ENCODE measurements around the gene SNRPA1.
A peak's percentile ranks its signal among the peaks of the same experiment; 100 is the strongest.

DNA sequence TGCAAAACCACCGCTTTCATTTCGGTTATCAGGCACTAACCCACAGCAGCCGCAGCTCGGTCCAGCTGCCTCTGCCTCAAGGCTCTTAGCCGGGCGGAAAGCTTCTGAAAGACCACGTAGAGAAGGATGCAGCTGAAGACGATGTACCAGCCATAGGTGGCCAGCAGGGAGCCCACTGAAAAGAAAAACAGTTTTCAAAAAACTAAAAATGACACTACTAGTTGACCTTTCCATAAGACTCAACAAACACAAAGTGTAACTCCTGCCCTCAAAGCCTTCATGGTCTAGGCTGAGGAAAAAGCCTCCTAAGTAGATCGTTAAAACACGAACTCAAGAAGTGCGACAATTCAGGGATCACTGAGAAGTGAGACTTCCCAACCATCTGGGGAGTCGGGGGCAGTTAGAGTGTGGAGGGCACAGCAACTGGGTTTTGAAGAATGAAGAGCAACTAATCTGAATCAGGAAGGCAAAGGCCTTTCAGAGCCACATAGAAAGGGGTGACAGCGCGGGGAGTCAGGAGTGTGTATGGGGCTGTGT is 18.5 kb downstream of the SNRPA1 start:
- TF ChIP-seq POLR2A (IDR thresholded peaks at IDR 0.05; ENCODE audit: low read depth) = no peak
- TF ChIP-seq, protein P1, sequence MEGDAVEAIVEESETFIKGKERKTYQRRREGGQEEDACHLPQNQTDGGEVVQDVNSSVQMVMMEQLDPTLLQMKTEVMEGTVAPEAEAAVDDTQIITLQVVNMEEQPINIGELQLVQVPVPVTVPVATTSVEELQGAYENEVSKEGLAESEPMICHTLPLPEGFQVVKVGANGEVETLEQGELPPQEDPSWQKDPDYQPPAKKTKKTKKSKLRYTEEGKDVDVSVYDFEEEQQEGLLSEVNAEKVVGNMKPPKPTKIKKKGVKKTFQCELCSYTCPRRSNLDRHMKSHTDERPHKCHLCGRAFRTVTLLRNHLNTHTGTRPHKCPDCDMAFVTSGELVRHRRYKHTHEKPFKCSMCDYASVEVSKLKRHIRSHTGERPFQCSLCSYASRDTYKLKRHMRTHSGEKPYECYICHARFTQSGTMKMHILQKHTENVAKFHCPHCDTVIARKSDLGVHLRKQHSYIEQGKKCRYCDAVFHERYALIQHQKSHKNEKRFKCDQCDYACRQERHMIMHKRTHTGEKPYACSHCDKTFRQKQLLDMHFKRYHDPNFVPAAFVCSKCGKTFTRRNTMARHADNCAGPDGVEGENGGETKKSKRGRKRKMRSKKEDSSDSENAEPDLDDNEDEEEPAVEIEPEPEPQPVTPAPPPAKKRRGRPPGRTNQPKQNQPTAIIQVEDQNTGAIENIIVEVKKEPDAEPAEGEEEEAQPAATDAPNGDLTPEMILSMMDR (IDR thresholded peaks at IDR 0.05) = peak in 2 of 3 experiments; percentile 7 to 38

Data from esophagus muscularis mucosa (tissue), 3 donors.